Inflammatory macrophage treated with lipopolysaccharide for 1 hour (primary cell): ENCODE data around the gene ARTN.
A peak's percentile ranks its signal among the peaks of the same experiment; 100 is the strongest.

Experiments
- DNase-seq, 2 donors: peaks; one replicate each; pipeline ENCODE4 v3.0.0-alpha.2; 2020 to 2022

The ARTN gene

GRCh38 chr1:43973981-43974442 lies 40.4 kb downstream of the ARTN start:
- DNase-seq, result no peak

- peak; percentile 93 to 97 for DNase-seq
Measured at GRCh38 chr1:43974443-43975248, 41.0 kb downstream of the ARTN start, which contains the start of gene ATP6V0B. ATP6V0B (plus strand) TSS chr1:43974960; CDS start chr1:43975041, 81 bp downstream.

GRCh38 chr1:43975249-43975961 lies 41.8 kb downstream of the ARTN start:
- DNase-seq, result peak; percentile 80 to 86

GRCh38 chr1:43976045-43976444 lies 42.4 kb downstream of the ARTN start:
- no peak for DNase-seq

GRCh38 chr1:43976890-43977289 lies 43.3 kb downstream of the ARTN start:
- DNase-seq, result no peak

GRCh38 chr1:43977376-43978263 lies 44.0 kb downstream of the ARTN start:
- DNase-seq, result no peak

GRCh38 chr1:43978264-43978550 lies 44.6 kb downstream of the ARTN start:
- DNase-seq, result no peak

GRCh38 chr1:43978551-43979260 lies 45.1 kb downstream of the ARTN start, which contains the start of gene B4GALT2:
B4GALT2 (plus strand) TSS chr1:43979210; CDS start chr1:43981161, 1,951 bp downstream.
- no peak for DNase-seq

- no peak for DNase-seq
Measured at GRCh38 chr1:43979261-43979527, 45.6 kb downstream of the ARTN start.

GRCh38 chr1:43979528-43980254 lies 46.1 kb downstream of the ARTN start:
- DNase-seq, result peak in 1 of 2 donors; percentile 23

- no peak for DNase-seq
Measured at GRCh38 chr1:43980255-43981134, 46.9 kb downstream of the ARTN start.

GRCh38 chr1:43981135-43981491 lies 47.5 kb downstream of the ARTN start:
- DNase-seq, result no peak

GRCh38 chr1:43981636-43982035 lies 48.0 kb downstream of the ARTN start:
- DNase-seq, result no peak

- DNase-seq, result no peak
Measured at GRCh38 chr1:43982241-43982640, 48.6 kb downstream of the ARTN start.

- DNase-seq, result peak; percentile 28 to 47
Measured at GRCh38 chr1:43982808-43983207, 49.2 kb downstream of the ARTN start.

- DNase-seq, result no peak
Measured at GRCh38 chr1:43983253-43983899, 49.8 kb downstream of the ARTN start.

- DNase-seq, result no peak
Measured at GRCh38 chr1:43984855-43985254, 51.3 kb downstream of the ARTN start.

GRCh38 chr1:43985984-43986595 lies 52.5 kb downstream of the ARTN start:
- DNase-seq, result no peak

GRCh38 chr1:43986712-43987111 lies 53.1 kb downstream of the ARTN start:
- DNase-seq, result no peak
